ENCODE measurements around the gene GRM1. TPM values are rescaled to one million over a fixed set of nuclear protein-coding genes. Genes with fewer than 3 reads are reported as not detected.

The GRM1 gene
- total RNA-seq, 1 donor from 2014 or later, result 0.05 TPM

DNA sequence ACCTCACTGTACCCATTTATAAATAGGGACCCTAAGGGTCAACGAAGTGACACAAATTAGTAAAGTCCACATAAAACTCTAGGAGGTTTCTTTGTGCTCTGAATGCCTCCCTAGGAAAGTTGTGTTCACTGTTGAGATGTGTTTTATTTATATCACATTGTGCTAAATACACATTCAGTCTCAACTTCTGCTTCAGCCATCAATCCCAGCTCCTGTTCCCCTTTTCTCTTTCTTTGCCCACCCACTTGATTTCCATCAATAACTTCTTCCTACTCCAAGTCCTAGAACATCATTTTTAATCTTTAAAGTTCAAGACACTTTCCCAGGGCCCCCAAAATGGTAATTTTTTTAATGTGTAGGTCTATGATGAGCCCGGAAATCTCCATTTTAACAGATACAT is 306.5 kb downstream of the GRM1 start:
- TF ChIP-seq CTCF (IDR thresholded peaks at IDR 0.05; ENCODE audit: insufficient read depth, low read depth, low read length) (no peak), EZH2 (IDR thresholded peaks at IDR 0.05; ENCODE audit: insufficient read depth, low read length) (no peak)
- Mint-ChIP-seq H3K9me3 (ENCODE audit: unreplicated experiment) (peaks cover 5% of the 10 kb centered on the region), H3K27ac (ENCODE audit: unreplicated experiment) (no peak overlapping the region), H3K36me3 (ENCODE audit: low read depth, unreplicated experiment) (no peaks in the 10 kb centered on the region), H3K4me3 (ENCODE audit: unreplicated experiment) (no peak overlapping the region), H3K4me1 (ENCODE audit: low read depth, unreplicated experiment) (peaks cover 4% of the 10 kb centered on the region), H3K27me3 (ENCODE audit: low read depth, unreplicated experiment) (no peaks in the 10 kb centered on the region)
- no peak overlapping the region for H2AFZ ChIP-seq (ENCODE audit: low read depth, low read length)
- no peak overlapping the region for H3K4me2 ChIP-seq (ENCODE audit: low read length)
- H4K20me1 ChIP-seq (ENCODE audit: insufficient read depth, low read length), result no peaks in the 10 kb centered on the region
- H3K4me1 ChIP-seq (ENCODE audit: insufficient read depth, low read length), result peaks cover 8% of the 10 kb centered on the region
- H3K27ac ChIP-seq (ENCODE audit: low read depth, low read length), result no peak overlapping the region
- H3K79me2 ChIP-seq (ENCODE audit: insufficient read depth, low read length), result no peaks in the 10 kb centered on the region
- no peaks in the 10 kb centered on the region for H3K9me3 ChIP-seq (ENCODE audit: insufficient read depth, low read depth, low read length)
- DNase-seq (ENCODE audit: low read depth), result no peak
- H3K4me3 ChIP-seq (ENCODE audit: insufficient read depth, low read depth, low read length), result no peak overlapping the region
- FAIRE-seq, result no peak
- H3K9ac ChIP-seq (ENCODE audit: low read length), result no peak overlapping the region
- H3K36me3 ChIP-seq (ENCODE audit: insufficient read depth, low read length), result no peaks in the 10 kb centered on the region
- H3K27me3 ChIP-seq (ENCODE audit: insufficient read depth, low read length), result no peaks in the 10 kb centered on the region

DNA sequence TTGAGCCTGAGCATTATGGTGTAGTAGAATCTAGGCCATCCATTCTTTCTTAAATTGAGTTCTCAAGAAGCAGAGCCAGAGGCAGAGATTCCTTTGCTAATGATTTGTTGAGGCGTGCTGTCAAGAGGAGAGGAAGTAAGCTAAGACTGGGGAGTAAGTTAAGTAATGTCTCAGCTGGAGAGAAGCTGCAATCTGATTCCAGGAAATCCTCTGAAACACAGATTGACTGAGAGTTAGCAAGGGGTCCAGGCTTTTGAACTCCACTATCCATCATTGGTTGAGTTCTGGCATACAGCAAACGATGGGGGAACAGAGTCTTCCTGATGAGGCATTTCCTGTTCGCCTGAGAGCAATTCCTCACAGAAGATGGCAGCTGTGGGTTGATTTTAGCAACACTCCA is 307.3 kb downstream of the GRM1 start:
- no peaks in the 10 kb centered on the region for H3K27me3 Mint-ChIP-seq (ENCODE audit: low read depth, unreplicated experiment)
- no peaks in the 10 kb centered on the region for H4K20me1 ChIP-seq (ENCODE audit: insufficient read depth, low read length)
- H3K27ac Mint-ChIP-seq (ENCODE audit: unreplicated experiment), result no peak overlapping the region
- no peak overlapping the region for H3K4me3 Mint-ChIP-seq (ENCODE audit: unreplicated experiment)
- H3K36me3 ChIP-seq (ENCODE audit: insufficient read depth, low read length), result no peaks in the 10 kb centered on the region
- H3K9me3 Mint-ChIP-seq (ENCODE audit: unreplicated experiment), result peaks cover 5% of the 10 kb centered on the region
- H3K79me2 ChIP-seq (ENCODE audit: insufficient read depth, low read length), result no peaks in the 10 kb centered on the region
- H3K9me3 ChIP-seq (ENCODE audit: insufficient read depth, low read depth, low read length), result no peaks in the 10 kb centered on the region
- H3K27ac ChIP-seq (ENCODE audit: low read depth, low read length), result no peak overlapping the region
- H3K4me1 ChIP-seq (ENCODE audit: insufficient read depth, low read length), result peaks cover 8% of the 10 kb centered on the region
- H3K36me3 Mint-ChIP-seq (ENCODE audit: low read depth, unreplicated experiment), result no peaks in the 10 kb centered on the region
- H3K4me3 ChIP-seq (ENCODE audit: insufficient read depth, low read depth, low read length), result no peak overlapping the region
- H3K4me2 ChIP-seq (ENCODE audit: low read length), result no peak overlapping the region
- H2AFZ ChIP-seq (ENCODE audit: low read depth, low read length), result peak overlapping the region; percentile 5
- no peak overlapping the region for H3K9ac ChIP-seq (ENCODE audit: low read length)
- peak; percentile 73 for DNase-seq (ENCODE audit: low read depth)
- TF ChIP-seq EZH2 (IDR thresholded peaks at IDR 0.05; ENCODE audit: insufficient read depth, low read length), result no peak
- no peaks in the 10 kb centered on the region for H3K27me3 ChIP-seq (ENCODE audit: insufficient read depth, low read length)
- peaks cover 4% of the 10 kb centered on the region for H3K4me1 Mint-ChIP-seq (ENCODE audit: low read depth, unreplicated experiment)
- FAIRE-seq, result no peak

DNA sequence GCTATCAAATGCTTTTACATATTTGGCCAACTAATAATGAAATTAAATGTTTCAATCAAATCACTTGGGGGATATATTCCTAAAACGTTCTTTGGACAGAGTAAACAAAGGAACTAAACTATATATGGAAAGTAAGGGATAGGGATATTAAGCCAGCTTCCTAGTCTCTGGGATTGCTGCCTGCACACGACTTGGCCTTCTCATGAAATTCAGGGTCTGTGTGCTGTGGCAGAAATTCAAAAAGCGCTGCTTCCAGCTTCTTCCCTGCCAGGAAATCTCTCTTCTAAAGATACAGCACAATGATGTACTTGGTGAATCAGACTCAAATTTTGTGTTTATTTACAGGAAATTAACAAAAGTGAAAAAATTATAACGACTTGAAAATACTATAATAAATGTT is 308.5 kb downstream of the GRM1 start:
- no peaks in the 10 kb centered on the region for H3K36me3 ChIP-seq (ENCODE audit: insufficient read depth, low read length)
- Mint-ChIP-seq H3K4me3 (ENCODE audit: unreplicated experiment) (no peak overlapping the region), H3K36me3 (ENCODE audit: low read depth, unreplicated experiment) (no peaks in the 10 kb centered on the region), H3K27me3 (ENCODE audit: low read depth, unreplicated experiment) (no peaks in the 10 kb centered on the region), H3K4me1 (ENCODE audit: low read depth, unreplicated experiment) (peaks cover 4% of the 10 kb centered on the region), H3K9me3 (ENCODE audit: unreplicated experiment) (peaks cover 5% of the 10 kb centered on the region), H3K27ac (ENCODE audit: unreplicated experiment) (no peak overlapping the region)
- FAIRE-seq, result no peak
- no peak overlapping the region for H3K4me2 ChIP-seq (ENCODE audit: low read length)
- DNase-seq (ENCODE audit: low read depth), result no peak
- no peak overlapping the region for H2AFZ ChIP-seq (ENCODE audit: low read depth, low read length)
- H3K4me3 ChIP-seq (ENCODE audit: insufficient read depth, low read depth, low read length), result no peak overlapping the region
- H3K4me1 ChIP-seq (ENCODE audit: insufficient read depth, low read length), result peaks cover 8% of the 10 kb centered on the region
- no peaks in the 10 kb centered on the region for H3K79me2 ChIP-seq (ENCODE audit: insufficient read depth, low read length)
- TF ChIP-seq CTCF (IDR thresholded peaks at IDR 0.05; ENCODE audit: insufficient read depth, low read depth, low read length) (no peak), EZH2 (IDR thresholded peaks at IDR 0.05; ENCODE audit: insufficient read depth, low read length) (no peak)
- no peak overlapping the region for H3K9ac ChIP-seq (ENCODE audit: low read length)
- no peaks in the 10 kb centered on the region for H3K27me3 ChIP-seq (ENCODE audit: insufficient read depth, low read length)
- no peak overlapping the region for H3K27ac ChIP-seq (ENCODE audit: low read depth, low read length)
- H3K9me3 ChIP-seq (ENCODE audit: insufficient read depth, low read depth, low read length), result no peaks in the 10 kb centered on the region
- no peaks in the 10 kb centered on the region for H4K20me1 ChIP-seq (ENCODE audit: insufficient read depth, low read length)

Measured in astrocyte (in vitro differentiated cells and primary cell).